NCI-H524 (cell line): ENCODE data around the gene PALM2AKAP2.

Source experiments
- DNase-seq, 2 experiments: peaks; one replicate each; lab custom pipeline; 2025; lab: John Stamatoyannopoulos, UW

PALM2AKAP2 gene

GRCh38 chr9:109779711-109780452 lies at the start of gene PALM2AKAP2:
PALM2AKAP2 (plus strand) TSS chr9:109780198; CDS start chr9:109780489, 291 bp downstream.
- peak; percentile 69 to 86 for DNase-seq

- DNase-seq: no peak
Measured at GRCh38 chr9:109730228-109730627, 49.8 kb upstream of the PALM2AKAP2 start.

- DNase-seq: no peak
Measured at GRCh38 chr9:109733690-109734089, 46.3 kb upstream of the PALM2AKAP2 start.

GRCh38 chr9:109734814-109735213 lies 45.2 kb upstream of the PALM2AKAP2 start:
- no peak for DNase-seq

GRCh38 chr9:109735801-109736200 lies 44.2 kb upstream of the PALM2AKAP2 start:
- no peak for DNase-seq

GRCh38 chr9:109737295-109737694 lies 42.7 kb upstream of the PALM2AKAP2 start:
- DNase-seq: no peak

- DNase-seq: no peak
Measured at GRCh38 chr9:109739760-109740159, 40.2 kb upstream of the PALM2AKAP2 start.

- no peak for DNase-seq
Measured at GRCh38 chr9:109742776-109743348, 37.1 kb upstream of the PALM2AKAP2 start.

- no peak for DNase-seq
Measured at GRCh38 chr9:109743696-109744095, 36.3 kb upstream of the PALM2AKAP2 start.

GRCh38 chr9:109745335-109746283 lies 34.4 kb upstream of the PALM2AKAP2 start:
- peak; percentile 37 to 90 for DNase-seq

- no peak for DNase-seq
Measured at GRCh38 chr9:109751253-109751652, 28.7 kb upstream of the PALM2AKAP2 start.

- DNase-seq: no peak
Measured at GRCh38 chr9:109753308-109753707, 26.7 kb upstream of the PALM2AKAP2 start.

GRCh38 chr9:109755040-109755439 lies 25.0 kb upstream of the PALM2AKAP2 start:
- no peak for DNase-seq

- DNase-seq: no peak
Measured at GRCh38 chr9:109759589-109759988, 20.4 kb upstream of the PALM2AKAP2 start.

- no peak for DNase-seq
Measured at GRCh38 chr9:109765278-109765677, 14.7 kb upstream of the PALM2AKAP2 start.

- DNase-seq: no peak
Measured at GRCh38 chr9:109765830-109766229, 14.2 kb upstream of the PALM2AKAP2 start.

- no peak for DNase-seq
Measured at GRCh38 chr9:109766351-109766750, 13.6 kb upstream of the PALM2AKAP2 start.

- no peak for DNase-seq
Measured at GRCh38 chr9:109767404-109767803, 12.6 kb upstream of the PALM2AKAP2 start.

GRCh38 chr9:109767814-109768213 lies 12.2 kb upstream of the PALM2AKAP2 start:
- DNase-seq: no peak

- peak; percentile 36 to 84 for DNase-seq
Measured at GRCh38 chr9:109769250-109769649, 10.7 kb upstream of the PALM2AKAP2 start.

- no peak for DNase-seq
Measured at GRCh38 chr9:109770101-109770500, 9.9 kb upstream of the PALM2AKAP2 start.

GRCh38 chr9:109771087-109771486 lies 8.9 kb upstream of the PALM2AKAP2 start:
- DNase-seq: no peak
